SU-DHL-6 (cell line): ENCODE measurements around the gene IFT43.

Source experiments
- EZH2phosphoT487 ChIP-seq: fragments of 200-600 bp; sonication (generic), shearing (Covaris generic); conservative IDR thresholded peaks from 2 replicates; pipeline ENCODE4 v1.6.1; 2018; ENCODE audit warnings: mild to moderate bottlenecking, antibody characterized with exemption, low read length, moderate library complexity, mixed read lengths
- TF ChIP-seq, protein P1 (sequence below): fragments of 200-600 bp; sonication (generic); IDR thresholded peaks from one replicate; pipeline ENCODE4 v1.5.1; 2017; ENCODE audit warnings: antibody characterized with exemption, mild to moderate bottlenecking, low read length, moderate library complexity; ENCODE audit not compliant: insufficient read depth, poor library complexity, severe bottlenecking

DNA sequence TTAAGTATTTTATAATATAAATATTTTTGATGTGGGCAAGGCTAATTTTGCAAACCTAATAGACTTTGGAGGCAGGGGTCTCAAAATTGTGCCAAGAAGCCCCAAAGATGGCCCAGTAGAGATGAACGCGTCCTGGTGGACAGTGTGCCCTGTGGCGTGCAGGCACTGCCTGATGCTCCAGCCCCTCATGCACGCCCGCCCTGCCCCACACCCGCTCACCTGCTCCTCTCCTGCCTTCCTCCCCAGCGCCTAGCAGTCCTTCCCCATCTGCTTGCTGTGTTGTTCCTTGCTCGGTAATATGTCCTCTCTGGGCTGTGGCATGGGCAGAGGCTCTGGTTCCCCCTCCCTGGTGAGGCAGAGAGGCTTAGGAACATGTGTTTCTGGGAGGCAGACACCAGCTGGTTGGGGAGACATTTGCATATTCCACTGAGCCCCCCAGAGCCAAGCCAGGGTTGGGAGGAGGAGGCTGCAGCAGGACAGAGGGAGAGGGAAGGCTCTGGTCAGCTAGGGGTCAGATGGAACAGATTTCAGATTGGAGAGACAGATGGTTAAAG is 119.3 kb downstream of the IFT43 start:
- TF ChIP-seq, protein P1, sequence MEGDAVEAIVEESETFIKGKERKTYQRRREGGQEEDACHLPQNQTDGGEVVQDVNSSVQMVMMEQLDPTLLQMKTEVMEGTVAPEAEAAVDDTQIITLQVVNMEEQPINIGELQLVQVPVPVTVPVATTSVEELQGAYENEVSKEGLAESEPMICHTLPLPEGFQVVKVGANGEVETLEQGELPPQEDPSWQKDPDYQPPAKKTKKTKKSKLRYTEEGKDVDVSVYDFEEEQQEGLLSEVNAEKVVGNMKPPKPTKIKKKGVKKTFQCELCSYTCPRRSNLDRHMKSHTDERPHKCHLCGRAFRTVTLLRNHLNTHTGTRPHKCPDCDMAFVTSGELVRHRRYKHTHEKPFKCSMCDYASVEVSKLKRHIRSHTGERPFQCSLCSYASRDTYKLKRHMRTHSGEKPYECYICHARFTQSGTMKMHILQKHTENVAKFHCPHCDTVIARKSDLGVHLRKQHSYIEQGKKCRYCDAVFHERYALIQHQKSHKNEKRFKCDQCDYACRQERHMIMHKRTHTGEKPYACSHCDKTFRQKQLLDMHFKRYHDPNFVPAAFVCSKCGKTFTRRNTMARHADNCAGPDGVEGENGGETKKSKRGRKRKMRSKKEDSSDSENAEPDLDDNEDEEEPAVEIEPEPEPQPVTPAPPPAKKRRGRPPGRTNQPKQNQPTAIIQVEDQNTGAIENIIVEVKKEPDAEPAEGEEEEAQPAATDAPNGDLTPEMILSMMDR: no peak
- TF ChIP-seq EZH2phosphoT487: no peak
